Heart left ventricle (tissue), 13 donors: ENCODE data around the gene XPO6.

ENCODE experiments used
- POLR2A ChIP-seq, 2 donors: fragments of 450-650 bp; IDR thresholded peaks; one replicate each; pipeline ENCODE4 v1.6.1; 2017; ENCODE audit warnings: antibody characterized with exemption in 2 of 2, mild to moderate bottlenecking in 2 of 2, moderate library complexity in 2 of 2
- TF ChIP-seq, protein P1 (sequence below), 12 donors: fragments of 200-600 bp; sonication (generic) in 4 of 12; IDR thresholded peaks; one replicate each; pipeline versions ENCODE4 v1.5.0 to v1.8.0; 2018 to 2022; ENCODE audit warnings: antibody characterized with exemption in 12 of 12, mild to moderate bottlenecking in 5 of 12
- donor health status: ischemic (EF 13 %, LVEDD 7.1; RV severe dilation, severe dysfunction).
- donor health status: DM: no; HTN: yes; CAD: no.
- donor health status: DM: no; HTN: no; CAD: no.
- donor health status: ischemic (EF 25% LVEDD 6.9; RV normal size, moderate dysfunction).
- donor health status: ischemic (EF 25% LVEDD 5.7; RV mildly dilated, moderate dysfunction).
- donor health status: ischemic (EF 35%, LVEDD 5.7; RV mildly dilated, moderate dysfunction).
- donor health status: nonischemic (EF 11% LVEDD 7.7; RV severe dilation, severe dysfunction).
- donor health status: DM: yes; HTN: yes; CAD: no.
- donor health status: PGD.
- donor health status: ischemic (EF 29% LVEDD 5.4; RV normal size, mild dysfunction).
- donor health status: nonischemic (EF 23%, LVEDD 6.1; RV moderate dilation, normal function).

DNA sequence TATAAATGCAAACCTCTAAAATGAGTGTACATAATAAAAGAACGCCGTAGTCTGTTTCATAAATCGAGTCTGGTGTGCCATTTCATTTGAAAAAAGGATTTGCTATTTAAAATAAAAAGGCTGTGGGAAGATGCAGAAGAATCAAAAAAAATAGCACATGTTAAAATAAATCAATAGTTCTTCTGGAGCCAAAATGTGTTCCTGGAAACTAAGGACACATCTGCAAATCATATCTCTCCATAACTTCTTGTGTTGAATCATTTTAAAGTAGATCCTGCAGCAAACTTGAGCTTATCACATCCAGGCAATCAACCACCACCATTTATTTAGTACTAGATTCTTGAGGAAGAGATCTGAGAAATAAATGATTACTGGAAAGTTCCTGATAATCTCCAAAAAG lies 29.0 kb downstream of the XPO6 start:
- TF ChIP-seq, protein P1, sequence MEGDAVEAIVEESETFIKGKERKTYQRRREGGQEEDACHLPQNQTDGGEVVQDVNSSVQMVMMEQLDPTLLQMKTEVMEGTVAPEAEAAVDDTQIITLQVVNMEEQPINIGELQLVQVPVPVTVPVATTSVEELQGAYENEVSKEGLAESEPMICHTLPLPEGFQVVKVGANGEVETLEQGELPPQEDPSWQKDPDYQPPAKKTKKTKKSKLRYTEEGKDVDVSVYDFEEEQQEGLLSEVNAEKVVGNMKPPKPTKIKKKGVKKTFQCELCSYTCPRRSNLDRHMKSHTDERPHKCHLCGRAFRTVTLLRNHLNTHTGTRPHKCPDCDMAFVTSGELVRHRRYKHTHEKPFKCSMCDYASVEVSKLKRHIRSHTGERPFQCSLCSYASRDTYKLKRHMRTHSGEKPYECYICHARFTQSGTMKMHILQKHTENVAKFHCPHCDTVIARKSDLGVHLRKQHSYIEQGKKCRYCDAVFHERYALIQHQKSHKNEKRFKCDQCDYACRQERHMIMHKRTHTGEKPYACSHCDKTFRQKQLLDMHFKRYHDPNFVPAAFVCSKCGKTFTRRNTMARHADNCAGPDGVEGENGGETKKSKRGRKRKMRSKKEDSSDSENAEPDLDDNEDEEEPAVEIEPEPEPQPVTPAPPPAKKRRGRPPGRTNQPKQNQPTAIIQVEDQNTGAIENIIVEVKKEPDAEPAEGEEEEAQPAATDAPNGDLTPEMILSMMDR (IDR thresholded peaks at IDR 0.05) = no peak
- TF ChIP-seq POLR2A (IDR thresholded peaks at IDR 0.05) = no peak
